PC-3 (cell line): ENCODE results near the gene ABHD8. TPM values are rescaled to one million over a fixed set of nuclear protein-coding genes. Genes with fewer than 3 reads are reported as not detected.

Source experiments
- ATAC-seq: fragments of 200-7000 bp; cut with Tn5 transposase; 2 replicates; pipeline ENCODE4 v1.9.1; 2020; ENCODE audit warnings: mild to moderate bottlenecking, moderate library complexity
- BruUV-seq: library from RNA; stranded (reverse); fragments of 400-500 nt; replicated peaks from 2 replicates; lab custom pipeline; 2021; lab: Mats Ljungman, UMichigan
- CTCF ChIA-PET: fragments of 300-600 bp; sonication (Branson Sonifier 250); formaldehyde crosslinking; loops from one replicate; lab custom pipeline; 2022; ENCODE audit warnings: antibody characterized with exemption; lab: Charles Lee
- POLR2A ChIA-PET: fragments of 300-600 bp; sonication (Branson Sonifier 250); formaldehyde crosslinking; loops from one replicate; lab custom pipeline; 2022; ENCODE audit warnings: antibody characterized with exemption; ENCODE audit not compliant: unreplicated experiment; lab: Charles Lee
- DNase-seq: peaks from one replicate; pipeline ENCODE4 v3.0.0-alpha.2; 2015
- H2AFZ ChIP-seq: fragments of 300-600 bp; sonication (generic); 2 replicates; pipeline ENCODE4 v1.6.0; 2016; ENCODE audit warnings: antibody characterized with exemption, low read length
- H3F3A ChIP-seq: fragments of 300-600 bp; sonication (generic); one replicate; pipeline ENCODE4 v1.6.0; 2017; ENCODE audit warnings: antibody characterized with exemption, low read length, control low read depth, mild to moderate bottlenecking; ENCODE audit not compliant: unreplicated experiment
- H3K27ac ChIP-seq: fragments of 300-600 bp; sonication (generic); 2 replicates; pipeline ENCODE4 v1.5.1; 2016; ENCODE audit warnings: mild to moderate bottlenecking, low read length
- H3K27me3 ChIP-seq: fragments of 300-600 bp; sonication (generic); 2 replicates; pipeline ENCODE4 v1.6.1; 2016; ENCODE audit warnings: low read length, mixed read lengths
- H3K36me3 ChIP-seq: fragments of 300-600 bp; sonication (generic); 2 replicates; pipeline ENCODE4 v1.6.1; 2016; ENCODE audit warnings: low read depth, mixed run types, low read length, mixed read lengths
- H3K4me1 ChIP-seq: fragments of 300-600 bp; sonication (generic); 2 replicates; pipeline ENCODE4 v1.5.1; 2016; ENCODE audit warnings: low read length; ENCODE audit not compliant: insufficient read depth
- H3K4me2 ChIP-seq: fragments of 300-600 bp; sonication (generic); 2 replicates; pipeline ENCODE4 v1.6.0; 2016; ENCODE audit warnings: low read length
- H3K4me3 ChIP-seq: fragments of 300-600 bp; sonication (generic); 2 replicates; pipeline ENCODE4 v1.5.1; 2016; ENCODE audit warnings: mild to moderate bottlenecking, low read length, mixed read lengths
- H3K79me2 ChIP-seq: fragments of 300-600 bp; sonication (generic); 2 replicates; pipeline ENCODE4 v1.6.1; 2017; ENCODE audit warnings: low read length, mixed read lengths
- H3K9ac ChIP-seq: fragments of 300-600 bp; sonication (generic); 2 replicates; pipeline ENCODE4 v1.6.0; 2016; ENCODE audit warnings: mild to moderate bottlenecking, low read length
- H3K9me2 ChIP-seq: fragments of 300-600 bp; sonication (generic); replicated peaks from 2 replicates; pipeline ENCODE4 v1.6.1; 2016; ENCODE audit warnings: mixed run types, low read length, mixed read lengths
- H3K9me3 ChIP-seq: fragments of 300-600 bp; sonication (generic); 2 replicates; pipeline ENCODE4 v1.6.1; 2016; ENCODE audit warnings: low read length, mixed read lengths
- H4K20me1 ChIP-seq: fragments of 300-600 bp; sonication (generic); 2 replicates; pipeline ENCODE4 v1.6.1; 2016; ENCODE audit warnings: low read length, mixed read lengths
- CTCF ChIP-seq: fragments of 300-600 bp; sonication (generic); conservative IDR thresholded peaks from 2 replicates; pipeline ENCODE4 v1.5.1; 2017; ENCODE audit warnings: antibody characterized with exemption, low read depth, mild to moderate bottlenecking, low read length
- EZH2 ChIP-seq: fragments of 300-600 bp; sonication (generic); IDR thresholded peaks from one replicate; pipeline ENCODE4 v1.6.1; 2017; ENCODE audit warnings: antibody characterized with exemption, mild to moderate bottlenecking, low read length; ENCODE audit not compliant: unreplicated experiment
- EZH2phosphoT487 ChIP-seq: fragments of 300-600 bp; sonication (generic); IDR thresholded peaks from 2 replicates; pipeline ENCODE4 v1.6.1; 2018; ENCODE audit warnings: mild to moderate bottlenecking, antibody characterized with exemption, low read length, borderline replicate concordance
- intact Hi-C: fragments of 100-400 bp; cut with micrococcal nuclease; formaldehyde crosslinking; loops from 2 replicates; pipeline ENCODE4 v1.9.0; 2023
- total RNA-seq: library from RNA; depleted of rRNA; stranded (reverse); fragments of >200 nt; gene quantifications from 2 replicates; pipeline ENCODE4 v1.2.3, GENCODE V29; 2014

ABHD8 gene
- total RNA-seq, 1 experiment from 2014 or later: 42.4 TPM

GRCh38 chr19:17292301-17293074, 10.7 kb downstream of the ABHD8 start:
- no peak overlapping the region for H3K9ac ChIP-seq
- no peak overlapping the region for H3K4me2 ChIP-seq
- H3F3A ChIP-seq: no peaks in the 10 kb centered on the region
- ATAC-seq (peak; percentile 61), DNase-seq (peak; percentile 72)
- H4K20me1 ChIP-seq: no peaks in the 10 kb centered on the region
- H3K36me3 ChIP-seq: peaks cover 7% of the 10 kb centered on the region; the same call in 1 of the 2 replicates
- H3K9me2 ChIP-seq: no peaks in the 10 kb centered on the region
- H3K79me2 ChIP-seq: no peaks in the 10 kb centered on the region
- no peak for TF ChIP-seq EZH2
- peak; percentile 56; the same call in 1 of the 2 replicates for TF ChIP-seq CTCF
- H3K9me3 ChIP-seq: no peaks in the 10 kb centered on the region
- H3K4me3 ChIP-seq: no peak overlapping the region
- CTCF ChIA-PET: no interaction called here
- H3K4me1 ChIP-seq: peaks cover 18% of the 10 kb centered on the region
- no peak overlapping the region for H2AFZ ChIP-seq
- intact Hi-C loops: loop anchor here (10.0 kb wide), 1 partner anchor 92 kb away; no protein-coding TSS in a partner anchor
- no peak overlapping the region for H3K27ac ChIP-seq
- POLR2A ChIA-PET: no interaction called here
- no peaks in the 10 kb centered on the region for H3K27me3 ChIP-seq
- BruUV-seq: no TSS peak

- Histone ChIP-seq H3K9me2 (no peaks in the 10 kb centered on the region), H3K9me3 (no peaks in the 10 kb centered on the region), H3K27me3 (no peaks in the 10 kb centered on the region), H3F3A (no peaks in the 10 kb centered on the region), H4K20me1 (no peaks in the 10 kb centered on the region), H3K4me1 (no peaks in the 10 kb centered on the region), H3K79me2 (no peaks in the 10 kb centered on the region), H3K4me2 (no peak overlapping the region), H3K27ac (no peak overlapping the region), H3K9ac (no peak overlapping the region), H3K36me3 (0 out of 2 replicates have a peak, but pooled peaks cover 5% of the 10 kb centered on the region), H3K4me3 (no peak overlapping the region), H2AFZ (no peak overlapping the region)
- no TSS peak for BruUV-seq
- DNase-seq: peak; percentile 24
- TF ChIP-seq EZH2: no peak
- TF ChIP-seq CTCF: no peak
- TF ChIP-seq EZH2phosphoT487: no peak
- intact Hi-C loops: no loop called here
- ATAC-seq: peak; percentile 42; the same call in 1 of the 2 replicates
- ChIA-PET POLR2A (no interaction called here), CTCF (interaction anchor here (0.6 kb wide), 1 partner anchor 388 kb away, joined by 3 read pairs; no protein-coding TSS in a partner anchor)
These were observed 13.7 kb downstream of the ABHD8 start for GRCh38 chr19:17289489-17289888.

GRCh38 chr19:17286752-17287151, 16.5 kb downstream of the ABHD8 start:
- intact Hi-C loops: no loop called here
- no peak overlapping the region for H3K27ac ChIP-seq
- DNase-seq: no peak
- no peaks in the 10 kb centered on the region for H3K27me3 ChIP-seq
- no peaks in the 10 kb centered on the region for H3K9me3 ChIP-seq
- ChIA-PET CTCF (interaction anchor here (0.6 kb wide), 1 partner anchor 31 kb away, joined by 8 read pairs; no protein-coding TSS in a partner anchor), POLR2A (no interaction called here)
- no peaks in the 10 kb centered on the region for H3K4me1 ChIP-seq
- no peaks in the 10 kb centered on the region for H3K9me2 ChIP-seq
- H2AFZ ChIP-seq: no peak overlapping the region
- H3K79me2 ChIP-seq: no peaks in the 10 kb centered on the region
- no peaks in the 10 kb centered on the region for H3K36me3 ChIP-seq
- no peak overlapping the region for H3K4me2 ChIP-seq
- H3K4me3 ChIP-seq: no peak overlapping the region
- TF ChIP-seq EZH2 (no peak), EZH2phosphoT487 (no peak), CTCF (no peak)
- no peak overlapping the region for H3K9ac ChIP-seq
- no peaks in the 10 kb centered on the region for H3F3A ChIP-seq
- H4K20me1 ChIP-seq: no peaks in the 10 kb centered on the region
- BruUV-seq: no TSS peak
- no peak for ATAC-seq
